Heart left ventricle (tissue), 13 donors: ENCODE measurements around the gene FOXE3.

Experiments used
- CTCF ChIP-seq, 12 donors: fragments of 200-600 bp; sonication (generic) in 4 of 12; IDR thresholded peaks; one replicate each; pipeline versions ENCODE4 v1.5.0 to v1.8.0; 2018 to 2022; ENCODE audit warnings: antibody characterized with exemption in 12 of 12, mild to moderate bottlenecking in 5 of 12
- POLR2A ChIP-seq, 2 donors: fragments of 450-650 bp; IDR thresholded peaks; one replicate each; pipeline ENCODE4 v1.6.1; 2017; ENCODE audit warnings: antibody characterized with exemption in 2 of 2, mild to moderate bottlenecking in 2 of 2, moderate library complexity in 2 of 2
- donor health status: ischemic (EF 13 %, LVEDD 7.1; RV severe dilation, severe dysfunction).
- donor health status: DM: no; HTN: yes; CAD: no.
- donor health status: DM: no; HTN: no; CAD: no.
- donor health status: ischemic (EF 25% LVEDD 6.9; RV normal size, moderate dysfunction).
- donor health status: ischemic (EF 25% LVEDD 5.7; RV mildly dilated, moderate dysfunction).
- donor health status: ischemic (EF 35%, LVEDD 5.7; RV mildly dilated, moderate dysfunction).
- donor health status: nonischemic (EF 11% LVEDD 7.7; RV severe dilation, severe dysfunction).
- donor health status: DM: yes; HTN: yes; CAD: no.
- donor health status: PGD.
- donor health status: ischemic (EF 29% LVEDD 5.4; RV normal size, mild dysfunction).
- donor health status: nonischemic (EF 23%, LVEDD 6.1; RV moderate dilation, normal function).

- TF ChIP-seq CTCF (IDR thresholded peaks at IDR 0.05) = no peak
- no peak for TF ChIP-seq POLR2A (IDR thresholded peaks at IDR 0.05)
Observed at GRCh38 chr1:47409311-47410067, 6.6 kb upstream of the FOXE3 start.
